HCT116 (cell line): ENCODE data around the gene LENG9. TPM values are rescaled to one million over a fixed set of nuclear protein-coding genes. Genes with fewer than 3 reads are reported as not detected.
A peak's percentile ranks its signal among the peaks of the same experiment; 100 is the strongest.

Experiments
- ATAC-seq: fragments of 200-7000 bp; cut with Tn5 transposase; 2 replicates; pipeline ENCODE4 v1.9.1; 2020; ENCODE audit warnings: mild to moderate bottlenecking, moderate library complexity
- BruUV-seq: library from RNA; stranded (reverse); fragments of 400-500 nt; replicated peaks from 2 replicates; lab custom pipeline; 2021; lab: Mats Ljungman, UMichigan
- CTCF ChIA-PET: fragments of 300-600 bp; sonication (Branson Sonifier 250); formaldehyde crosslinking; loops from one replicate; lab custom pipeline; 2021; ENCODE audit warnings: antibody characterized with exemption; lab: Charles Lee
- POLR2A ChIA-PET: fragments of 300-600, 350-600 bp; sonication (Branson Sonifier 250); formaldehyde crosslinking; loops from one replicate; lab custom pipeline; 2021; ENCODE audit warnings: antibody characterized with exemption; lab: Charles Lee
- RAD21 ChIA-PET, 2 experiments: fragments of 300-600 bp; sonication (Branson Sonifier 250); formaldehyde crosslinking; loops; one replicate each; lab custom pipeline; 2023; ENCODE audit warnings: low total read pairs in 2 of 2; ENCODE audit not compliant: uncharacterized antibody in 2 of 2, unreplicated experiment in 2 of 2, low non-redundant PET in 1 of 2; lab: Charles Lee
- DNase-seq: peaks from one replicate; pipeline ENCODE4 v3.0.0-alpha.2; 2010; ENCODE audit warnings: low read depth, low spot score
- H2AFZ ChIP-seq: fragments of 200-600 bp; shearing (Covaris generic), sonication (generic); 2 replicates; pipeline ENCODE4 v1.6.1; 2017; ENCODE audit warnings: low read depth, mixed run types, mixed read lengths, antibody characterized with exemption, low read length; ENCODE audit not compliant: poor library complexity, severe bottlenecking
- H3K27ac ChIP-seq: 2 replicates; pipeline ENCODE4 v1.5.1; 2012; ENCODE audit warnings: low read depth, low read length
- H3K27me3 ChIP-seq: fragments of 200-600 bp; sonication (generic); 2 replicates; pipeline ENCODE4 v1.6.1; 2016; ENCODE audit warnings: mixed run types, low read length, mixed read lengths; ENCODE audit not compliant: insufficient read depth
- H3K36me3 ChIP-seq, 2 experiments: fragments of 200-500 bp in 1 of 2; fragments of 200-600 bp in 1 of 2; sonication (Bioruptor generic) in 1 of 2; sonication (generic) in 1 of 2; 2 replicates each; pipeline versions ENCODE4 v1.5.1 to v1.6.1; 2014 to 2016; ENCODE audit warnings: low read length in 2 of 2, inconsistent platforms in 1 of 2, mixed read lengths in 1 of 2, mixed run types in 1 of 2; ENCODE audit not compliant: insufficient read depth in 2 of 2, control insufficient read depth in 1 of 2
- H3K4me1 ChIP-seq, 2 experiments: fragments of 200-600 bp in 1 of 2; sonication (generic) in 1 of 2; 2 replicates each; pipeline versions ENCODE4 v1.5.1 to v1.6.1; 2012 to 2017; ENCODE audit warnings: low read length in 2 of 2, inconsistent platforms in 1 of 2, mild to moderate bottlenecking in 1 of 2, mixed read lengths in 1 of 2, mixed run types in 1 of 2, moderate library complexity in 1 of 2; ENCODE audit not compliant: insufficient read depth in 2 of 2, control insufficient read depth in 1 of 2
- H3K4me2 ChIP-seq: fragments of 200-600 bp; sonication (generic); 2 replicates; pipeline ENCODE4 v1.6.1; 2017; ENCODE audit warnings: mixed run types, low read length, mixed read lengths
- H3K4me3 ChIP-seq, 2 experiments: fragments of 200-600 bp in 1 of 2; sonication (generic) in 1 of 2; replicated peaks in 1 of 2; 2 replicates each; pipeline ENCODE4 v1.5.1; 2011 to 2016; ENCODE audit warnings: low read length in 2 of 2, control low read depth in 1 of 2, low read depth in 1 of 2, mild to moderate bottlenecking in 1 of 2, mixed read lengths in 1 of 2, mixed run types in 1 of 2
- H3K79me2 ChIP-seq: fragments of 200-600 bp; sonication (generic); 2 replicates; pipeline ENCODE4 v1.6.1; 2017; ENCODE audit warnings: mild to moderate bottlenecking, mixed run types, low read length, moderate library complexity, mixed read lengths; ENCODE audit not compliant: insufficient read depth
- H3K9ac ChIP-seq: fragments of 200-600 bp; sonication (generic); 2 replicates; pipeline ENCODE4 v1.6.1; 2016; ENCODE audit warnings: low read length, mixed read lengths
- H3K9me2 ChIP-seq: fragments of 200-600 bp; sonication (generic), shearing (Covaris generic); 2 replicates; pipeline ENCODE4 v1.6.1; 2017; ENCODE audit warnings: mixed run types, mild to moderate bottlenecking, moderate library complexity; ENCODE audit not compliant: insufficient read depth
- H3K9me3 ChIP-seq, 2 experiments: fragments of 200-500 bp in 1 of 2; fragments of 200-600 bp in 1 of 2; sonication (Bioruptor generic) in 1 of 2; sonication (generic) in 1 of 2; 2 replicates each; pipeline ENCODE4 v1.6.1; 2014 to 2017; ENCODE audit warnings: low read length in 2 of 2, mixed read lengths in 2 of 2, inconsistent platforms in 1 of 2, low read depth in 1 of 2, mild to moderate bottlenecking in 1 of 2, mixed run types in 1 of 2, moderate library complexity in 1 of 2; ENCODE audit not compliant: control insufficient read depth in 1 of 2, insufficient read depth in 1 of 2
- H4K20me1 ChIP-seq: fragments of 200-600 bp; sonication (generic), shearing (Covaris generic); 2 replicates; pipeline ENCODE4 v1.6.1; 2017; ENCODE audit warnings: mixed run types, mild to moderate bottlenecking, moderate library complexity; ENCODE audit not compliant: insufficient read depth
- CEBPB ChIP-seq: IDR thresholded peaks from 2 replicates; pipeline ENCODE4 v1.6.1; 2012; ENCODE audit warnings: low read depth
- EGR1 ChIP-seq: IDR thresholded peaks from 2 replicates; pipeline ENCODE4 v1.6.1; 2012; ENCODE audit warnings: low read depth
- SP1 ChIP-seq: IDR thresholded peaks from 2 replicates; pipeline ENCODE4 v1.6.1; 2012; ENCODE audit warnings: low read depth
- ZNF274 ChIP-seq: fragments of 200-500 bp; sonication (Bioruptor generic); IDR thresholded peaks from 2 replicates; pipeline ENCODE4 v1.6.1; 2014; ENCODE audit warnings: mild to moderate bottlenecking, low read depth, low read length, inconsistent platforms
- intact Hi-C: fragments of 100-400 bp; cut with micrococcal nuclease; formaldehyde crosslinking; loops from 2 replicates; pipeline ENCODE4 v1.10.0; 2022
- total RNA-seq: library from RNA; stranded (reverse); gene quantifications from one replicate; pipeline ENCODE4 v1.2.1, GENCODE V29; 2021; ENCODE audit not compliant: unreplicated experiment
- TF ChIP-seq, protein P1 (sequence below): IDR thresholded peaks from 2 replicates; pipeline ENCODE4 v1.6.1; 2012; ENCODE audit warnings: low read depth

Gene LENG9
- total RNA-seq, 1 experiment from 2014 or later: 9.0 TPM

DNA sequence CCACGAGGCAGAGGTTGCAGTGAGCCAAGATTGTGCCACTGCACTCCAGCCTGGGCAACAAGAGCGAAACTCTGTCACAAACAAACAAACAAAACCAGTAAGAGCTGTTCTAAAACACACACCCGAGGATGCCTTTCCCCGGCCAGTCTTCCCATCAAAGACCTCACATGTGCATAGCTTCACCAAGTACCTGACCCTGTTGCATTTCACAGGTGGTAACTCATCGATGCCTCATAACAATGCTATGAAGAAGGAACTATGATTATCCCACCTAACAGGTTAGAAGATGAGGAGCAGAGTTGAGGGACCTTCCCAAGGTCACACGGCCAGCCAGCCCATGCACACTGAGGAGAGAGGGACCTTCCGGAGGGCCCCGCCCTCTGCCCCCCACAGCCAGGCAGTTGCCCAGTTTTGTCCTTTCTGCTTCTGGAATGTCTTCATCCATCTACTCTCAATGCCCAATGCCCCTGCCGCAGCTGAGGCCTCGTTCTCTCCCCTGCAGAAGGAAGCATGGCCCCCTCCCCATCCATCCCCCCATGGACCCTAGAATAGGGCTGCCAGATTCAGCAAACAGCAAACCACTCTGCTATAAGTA lies 31.3 kb downstream of the LENG9 start (continued):
- TF ChIP-seq, protein P1, sequence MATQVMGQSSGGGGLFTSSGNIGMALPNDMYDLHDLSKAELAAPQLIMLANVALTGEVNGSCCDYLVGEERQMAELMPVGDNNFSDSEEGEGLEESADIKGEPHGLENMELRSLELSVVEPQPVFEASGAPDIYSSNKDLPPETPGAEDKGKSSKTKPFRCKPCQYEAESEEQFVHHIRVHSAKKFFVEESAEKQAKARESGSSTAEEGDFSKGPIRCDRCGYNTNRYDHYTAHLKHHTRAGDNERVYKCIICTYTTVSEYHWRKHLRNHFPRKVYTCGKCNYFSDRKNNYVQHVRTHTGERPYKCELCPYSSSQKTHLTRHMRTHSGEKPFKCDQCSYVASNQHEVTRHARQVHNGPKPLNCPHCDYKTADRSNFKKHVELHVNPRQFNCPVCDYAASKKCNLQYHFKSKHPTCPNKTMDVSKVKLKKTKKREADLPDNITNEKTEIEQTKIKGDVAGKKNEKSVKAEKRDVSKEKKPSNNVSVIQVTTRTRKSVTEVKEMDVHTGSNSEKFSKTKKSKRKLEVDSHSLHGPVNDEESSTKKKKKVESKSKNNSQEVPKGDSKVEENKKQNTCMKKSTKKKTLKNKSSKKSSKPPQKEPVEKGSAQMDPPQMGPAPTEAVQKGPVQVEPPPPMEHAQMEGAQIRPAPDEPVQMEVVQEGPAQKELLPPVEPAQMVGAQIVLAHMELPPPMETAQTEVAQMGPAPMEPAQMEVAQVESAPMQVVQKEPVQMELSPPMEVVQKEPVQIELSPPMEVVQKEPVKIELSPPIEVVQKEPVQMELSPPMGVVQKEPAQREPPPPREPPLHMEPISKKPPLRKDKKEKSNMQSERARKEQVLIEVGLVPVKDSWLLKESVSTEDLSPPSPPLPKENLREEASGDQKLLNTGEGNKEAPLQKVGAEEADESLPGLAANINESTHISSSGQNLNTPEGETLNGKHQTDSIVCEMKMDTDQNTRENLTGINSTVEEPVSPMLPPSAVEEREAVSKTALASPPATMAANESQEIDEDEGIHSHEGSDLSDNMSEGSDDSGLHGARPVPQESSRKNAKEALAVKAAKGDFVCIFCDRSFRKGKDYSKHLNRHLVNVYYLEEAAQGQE: no peak
- TF ChIP-seq EGR1 (no peak), ZNF274 (no peak)

DNA sequence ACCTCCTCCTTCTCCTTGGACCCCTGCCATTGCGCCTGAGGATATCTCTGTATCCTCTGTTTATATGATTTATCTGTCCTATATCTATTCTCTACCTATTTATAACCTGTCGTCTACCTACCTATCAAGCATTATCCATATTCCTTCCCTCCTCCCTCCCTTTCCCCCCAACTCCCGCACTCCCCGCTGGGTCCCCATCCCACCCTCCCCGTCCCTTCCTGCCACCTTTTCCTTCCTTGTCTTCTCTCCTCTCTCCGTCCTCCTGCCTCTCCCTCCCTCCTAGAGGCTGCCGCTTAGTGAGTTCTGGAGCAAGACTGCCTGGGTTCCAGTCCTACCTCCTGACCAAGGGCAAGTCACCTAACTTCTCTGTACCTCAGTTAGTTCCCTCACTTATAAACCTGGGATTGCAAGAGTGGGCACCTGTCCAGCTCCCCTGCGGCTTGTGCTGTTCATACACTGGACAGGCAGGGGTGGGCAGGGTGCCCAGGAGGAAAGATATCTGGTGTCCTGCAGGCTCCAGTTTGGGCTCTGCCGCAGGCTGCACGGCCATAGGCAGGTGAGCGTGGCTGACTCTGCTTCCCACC lies 32.2 kb downstream of the LENG9 start:
- ChIA-PET CTCF (interaction anchor here (0.7 to 1.4 kb wide), 6 partner anchors 10 to 46 kb away, joined by 3 to 7 read pairs (median 3); no protein-coding TSS in a partner anchor), POLR2A (interaction anchor here (0.9 to 1.6 kb wide), 5 partner anchors 10 to 32 kb away, joined by 3 to 8 read pairs (median 4); partner anchors contain the start of genes LENG8 and LENG9), RAD21 (interaction anchor here in 1 of 2 experiments (0.6 kb wide), 1 partner anchor 638 kb away, joined by 10 read pairs; no protein-coding TSS in a partner anchor)
- intact Hi-C loops: no loop called here
- Histone ChIP-seq H3K4me1 (peaks cover 29 to 36% of the 10 kb centered on the region in 2 experiments), H3K9ac (peak overlapping the region; percentile 62), H3K4me2 (peak overlapping the region; percentile 88), H3K4me3 (peak overlapping the region; percentile 25 to 46), H3K36me3 (no peaks in the 10 kb centered on the region), H3K79me2 (no peaks in the 10 kb centered on the region), H3K27ac (peak overlapping the region; percentile 60), H2AFZ (no peak overlapping the region), H3K9me3 (no peaks in the 10 kb centered on the region), H3K27me3 (no peaks in the 10 kb centered on the region), H3K9me2 (no peaks in the 10 kb centered on the region), H4K20me1 (no peaks in the 10 kb centered on the region)
- TF ChIP-seq CEBPB: no peak
- peak; percentile 31; the same call in 1 of the 2 replicates for TF ChIP-seq SP1
- BruUV-seq: no TSS peak
- DNase-seq (peak; percentile 48), ATAC-seq (peak; percentile 51)
